Aorta (tissue), 4 donors: Measurements from ENCODE around the gene MACROD1. TPM values are rescaled to one million over a fixed set of nuclear protein-coding genes. Genes with fewer than 3 reads are reported as not detected.

Source experiments
- polyA plus RNA-seq, 2 donors: library from polyadenylated mRNA; stranded (reverse); fragments of 200-250 nt; gene quantifications; one replicate each; pipeline ENCODE4 v1.2.3, GENCODE V29; 2013
- total RNA-seq, 2 donors: library from RNA; stranded (reverse); fragmentation: NEBNext Ultra II Directional; extraction: Animal tissue kit (Norgen Biotek cat#: 25700); gene quantifications; one replicate each; pipeline ENCODE4 v1.2.1, GENCODE V29; 2021
- donor health status: healthy with polysubstance abuse.
- donor health status: Bipolar disorder and iron deficiency.
- donor health status: DM: no; HTN: no; CAD: no.
- donor health status: DM: yes; HTN: yes; CAD: no.

MACROD1 gene
- total and polyA plus RNA-seq, 4 donors = 12.7 to 125 (median 65.2) TPM

Other genes starting within 250 kb of the MACROD1 start
- gene RCOR2, start 248.9 kb downstream of the MACROD1 start, total RNA-seq = 1 to 10 TPM in 1 of 2 donors, under 1 TPM in 1; 0.78 to 4.8 TPM
- 1 to 10 TPM in 1 of 2 donors, under 1 TPM in 1; 0.63 to 1.9 TPM for gene RCOR2, start 248.9 kb downstream of the MACROD1 start, polyA plus RNA-seq
- gene NAA40, start 227.1 kb downstream of the MACROD1 start, total RNA-seq = 10 to 100 TPM; 16.1 to 26.9 TPM
- 10 to 100 TPM in 1 of 2 donors, 1 to 10 TPM in 1; 5.3 to 20.7 TPM for gene NAA40, start 227.1 kb downstream of the MACROD1 start, polyA plus RNA-seq
- gene COX8A, start 191.5 kb downstream of the MACROD1 start, total RNA-seq = 100 to 1,000 TPM; 135 to 175 TPM
- gene COX8A, start 191.5 kb downstream of the MACROD1 start, polyA plus RNA-seq = 100 to 1,000 TPM; 499 to 669 TPM
- gene OTUB1, start 179.7 kb downstream of the MACROD1 start, total RNA-seq = 10 to 100 TPM; 37.0 to 42.1 TPM
- gene OTUB1, start 179.7 kb downstream of the MACROD1 start, polyA plus RNA-seq = 10 to 100 TPM; 37.7 to 67.9 TPM
- gene FLRT1, start 130.2 kb downstream of the MACROD1 start, total RNA-seq = under 1 TPM; 0.10 to 0.60 TPM
- not detected for gene FLRT1, start 130.2 kb downstream of the MACROD1 start, polyA plus RNA-seq
- gene STIP1, start 20.1 kb upstream of the MACROD1 start, total RNA-seq = 100 to 1,000 TPM in 1 of 2 donors, 10 to 100 TPM in 1; 67.9 to 111 TPM
- gene STIP1, start 20.1 kb upstream of the MACROD1 start, polyA plus RNA-seq = 10 to 100 TPM; 31.0 to 40.4 TPM
- 10 to 100 TPM; 35.6 to 42.6 TPM for gene FERMT3, start 40.6 kb upstream of the MACROD1 start, total RNA-seq
- 10 to 100 TPM; 22.2 to 38.1 TPM for gene FERMT3, start 40.6 kb upstream of the MACROD1 start, polyA plus RNA-seq
- 10 to 100 TPM; 24.5 to 24.8 TPM for gene TRPT1, start 60.1 kb upstream of the MACROD1 start, total RNA-seq
- gene TRPT1, start 60.1 kb upstream of the MACROD1 start, polyA plus RNA-seq = 10 to 100 TPM; 34.3 to 95.3 TPM
- 10 to 100 TPM; 36.7 to 46.9 TPM for gene NUDT22, start 60.2 kb upstream of the MACROD1 start, total RNA-seq
- gene NUDT22, start 60.2 kb upstream of the MACROD1 start, polyA plus RNA-seq = 10 to 100 TPM; 42.1 to 98.8 TPM
- 10 to 100 TPM; 15.0 to 27.4 TPM for gene DNAJC4, start 64.4 kb upstream of the MACROD1 start, total RNA-seq
- 10 to 100 TPM; 26.2 to 97.9 TPM for gene DNAJC4, start 64.4 kb upstream of the MACROD1 start, polyA plus RNA-seq
- gene VEGFB, start 68.5 kb upstream of the MACROD1 start, total RNA-seq = 100 to 1,000 TPM; 131 to 208 TPM
- gene VEGFB, start 68.5 kb upstream of the MACROD1 start, polyA plus RNA-seq = 100 to 1,000 TPM; 191 to 206 TPM
- 10 to 100 TPM; 50.2 to 52.6 TPM for gene FKBP2, start 75.0 kb upstream of the MACROD1 start, total RNA-seq
- 100 to 1,000 TPM; 122 to 298 TPM for gene FKBP2, start 75.0 kb upstream of the MACROD1 start, polyA plus RNA-seq
- 100 to 1,000 TPM; 110 to 146 TPM for gene PPP1R14B, start 80.8 kb upstream of the MACROD1 start, total RNA-seq
- 100 to 1,000 TPM; 129 to 145 TPM for gene PPP1R14B, start 80.8 kb upstream of the MACROD1 start, polyA plus RNA-seq
- 10 to 100 TPM; 29.4 to 32.3 TPM for gene PLCB3, start 85.4 kb upstream of the MACROD1 start, total RNA-seq
- gene PLCB3, start 85.4 kb upstream of the MACROD1 start, polyA plus RNA-seq = 10 to 100 TPM; 16.9 to 27.2 TPM
- gene BAD, start 118.6 kb upstream of the MACROD1 start, total RNA-seq = 10 to 100 TPM; 47.2 to 53.3 TPM
- 100 to 1,000 TPM in 1 of 2 donors, 10 to 100 TPM in 1; 81.8 to 119 TPM for gene BAD, start 118.6 kb upstream of the MACROD1 start, polyA plus RNA-seq
- gene GPR137, start 119.7 kb upstream of the MACROD1 start, total RNA-seq = 10 to 100 TPM; 22.5 to 31.8 TPM
- 10 to 100 TPM; 19.7 to 40.3 TPM for gene GPR137, start 119.7 kb upstream of the MACROD1 start, polyA plus RNA-seq
- gene KCNK4, start 125.2 kb upstream of the MACROD1 start, total RNA-seq = not detected
- gene KCNK4, start 125.2 kb upstream of the MACROD1 start, polyA plus RNA-seq = not detected
- not detected for gene CATSPERZ, start 134.2 kb upstream of the MACROD1 start, total RNA-seq
- not detected for gene CATSPERZ, start 134.2 kb upstream of the MACROD1 start, polyA plus RNA-seq
- 10 to 100 TPM; 25.9 to 27.6 TPM for gene ESRRA, start 139.4 kb upstream of the MACROD1 start, total RNA-seq
- 10 to 100 TPM; 32.3 to 54.7 TPM for gene ESRRA, start 139.4 kb upstream of the MACROD1 start, polyA plus RNA-seq
- 100 to 1,000 TPM; 139 TPM for gene TRMT112, start 151.4 kb upstream of the MACROD1 start, total RNA-seq
- gene TRMT112, start 151.4 kb upstream of the MACROD1 start, polyA plus RNA-seq = 100 to 1,000 TPM; 207 to 270 TPM
- 10 to 100 TPM; 69.9 to 95.7 TPM for gene PRDX5, start 152.0 kb upstream of the MACROD1 start, total RNA-seq
- gene PRDX5, start 152.0 kb upstream of the MACROD1 start, polyA plus RNA-seq = 100 to 1,000 TPM; 188 to 316 TPM
- 10 to 100 TPM in 1 of 2 donors, 1 to 10 TPM in 1; 7.4 to 19.0 TPM for gene CCDC88B, start 174.1 kb upstream of the MACROD1 start, total RNA-seq
- 10 to 100 TPM; 13.4 to 28.5 TPM for gene CCDC88B, start 174.1 kb upstream of the MACROD1 start, polyA plus RNA-seq
- gene RPS6KA4, start 193.0 kb upstream of the MACROD1 start, total RNA-seq = 10 to 100 TPM; 25.8 to 31.8 TPM
- 10 to 100 TPM; 14.1 to 27.2 TPM for gene RPS6KA4, start 193.0 kb upstream of the MACROD1 start, polyA plus RNA-seq